IPS-20b (cell line): ENCODE data around the gene CUZD1.

Experiments used
- H3K27ac ChIP-seq: one replicate; pipeline ENCODE4 v1.5.1; 2013; ENCODE audit warnings: low read length
- H3K27me3 ChIP-seq: 2 replicates; pipeline ENCODE4 v1.6.1; 2013; ENCODE audit warnings: mild to moderate bottlenecking, low read length, inconsistent platforms; ENCODE audit not compliant: insufficient read depth
- H3K36me3 ChIP-seq: 2 replicates; pipeline ENCODE4 v1.6.1; 2013; ENCODE audit warnings: low read depth, mild to moderate bottlenecking, inconsistent platforms, low read length, moderate library complexity; ENCODE audit not compliant: insufficient read depth
- H3K4me1 ChIP-seq: 2 replicates; pipeline ENCODE4 v1.6.1; 2013; ENCODE audit warnings: mild to moderate bottlenecking, control low read depth, inconsistent platforms, low read length, moderate library complexity; ENCODE audit not compliant: insufficient read depth
- H3K4me3 ChIP-seq: 2 replicates; pipeline ENCODE4 v1.5.1; 2013; ENCODE audit warnings: mild to moderate bottlenecking, low read length, inconsistent platforms
- H3K9ac ChIP-seq: 2 replicates; pipeline ENCODE4 v1.6.1; 2013; ENCODE audit warnings: low read depth, mild to moderate bottlenecking, inconsistent platforms, low read length, moderate library complexity
- H3K9me3 ChIP-seq: 2 replicates; pipeline ENCODE4 v1.6.1; 2013; ENCODE audit warnings: mild to moderate bottlenecking, low read depth, low read length, inconsistent platforms; ENCODE audit not compliant: insufficient read depth

Gene CUZD1

GRCh38 chr10:122835908-122836307 lies 9.7 kb downstream of the CUZD1 start:
- Histone ChIP-seq H3K4me3 (no peak overlapping the region), H3K36me3 (peaks cover 51% of the 10 kb centered on the region; the same call in 1 of the 2 replicates), H3K9ac (no peak overlapping the region), H3K27ac (no peak overlapping the region), H3K4me1 (no peaks in the 10 kb centered on the region), H3K9me3 (no peaks in the 10 kb centered on the region), H3K27me3 (no peaks in the 10 kb centered on the region)

GRCh38 chr10:122830965-122831353 lies 14.7 kb downstream of the CUZD1 start:
- Histone ChIP-seq H3K9me3 (no peaks in the 10 kb centered on the region), H3K9ac (no peak overlapping the region), H3K36me3 (peaks cover 24% of the 10 kb centered on the region; the same call in 1 of the 2 replicates), H3K27ac (no peak overlapping the region), H3K4me1 (no peaks in the 10 kb centered on the region), H3K27me3 (no peaks in the 10 kb centered on the region), H3K4me3 (no peak overlapping the region)

GRCh38 chr10:122830273-122830964 lies 15.2 kb downstream of the CUZD1 start:
- Histone ChIP-seq H3K9ac (no peak overlapping the region), H3K4me1 (no peaks in the 10 kb centered on the region), H3K4me3 (no peak overlapping the region), H3K27ac (no peak overlapping the region), H3K27me3 (no peaks in the 10 kb centered on the region), H3K36me3 (peaks cover 24% of the 10 kb centered on the region; the same call in 1 of the 2 replicates), H3K9me3 (no peaks in the 10 kb centered on the region)

GRCh38 chr10:122829454-122829853 lies 16.2 kb downstream of the CUZD1 start:
- Histone ChIP-seq H3K27me3 (no peaks in the 10 kb centered on the region), H3K27ac (no peak overlapping the region), H3K9me3 (no peaks in the 10 kb centered on the region)

GRCh38 chr10:122828716-122829255 lies 16.9 kb downstream of the CUZD1 start:
- H3K27ac ChIP-seq = no peak overlapping the region
- no peak overlapping the region for H3K9ac ChIP-seq
- H3K27me3 ChIP-seq = no peaks in the 10 kb centered on the region
- H3K4me1 ChIP-seq = no peaks in the 10 kb centered on the region
- H3K9me3 ChIP-seq = no peaks in the 10 kb centered on the region
- H3K4me3 ChIP-seq = no peak overlapping the region
- H3K36me3 ChIP-seq = peaks cover 15% of the 10 kb centered on the region; the same call in 1 of the 2 replicates

More at GRCh38 chr10:122829454-122829853, 16.2 kb downstream of the CUZD1 start:
- H3K9ac ChIP-seq = no peak overlapping the region
- peaks cover 20% of the 10 kb centered on the region; the same call in 1 of the 2 replicates for H3K36me3 ChIP-seq
- H3K4me3 ChIP-seq = no peak overlapping the region
- H3K4me1 ChIP-seq = no peaks in the 10 kb centered on the region

GRCh38 chr10:122827302-122827701 lies 18.4 kb downstream of the CUZD1 start:
- Histone ChIP-seq H3K27ac (no peak overlapping the region), H3K4me1 (no peaks in the 10 kb centered on the region), H3K9ac (no peak overlapping the region), H3K4me3 (no peak overlapping the region), H3K36me3 (peaks cover 5% of the 10 kb centered on the region; the same call in 1 of the 2 replicates), H3K9me3 (no peaks in the 10 kb centered on the region), H3K27me3 (no peaks in the 10 kb centered on the region)

GRCh38 chr10:122822973-122823690 lies 22.5 kb downstream of the CUZD1 start:
- no peak overlapping the region for H3K27ac ChIP-seq
- H3K9me3 ChIP-seq = no peaks in the 10 kb centered on the region
- H3K4me3 ChIP-seq = no peak overlapping the region
- no peaks in the 10 kb centered on the region for H3K36me3 ChIP-seq
- no peak overlapping the region for H3K9ac ChIP-seq
- no peaks in the 10 kb centered on the region for H3K4me1 ChIP-seq
- no peaks in the 10 kb centered on the region for H3K27me3 ChIP-seq

GRCh38 chr10:122821808-122822207 lies 23.8 kb downstream of the CUZD1 start:
- Histone ChIP-seq H3K4me3 (no peak overlapping the region), H3K27ac (no peak overlapping the region), H3K9ac (no peak overlapping the region), H3K36me3 (no peaks in the 10 kb centered on the region), H3K27me3 (no peaks in the 10 kb centered on the region), H3K4me1 (no peaks in the 10 kb centered on the region), H3K9me3 (no peaks in the 10 kb centered on the region)

GRCh38 chr10:122815458-122815857 lies 30.2 kb downstream of the CUZD1 start:
- Histone ChIP-seq H3K4me3 (no peak overlapping the region), H3K9ac (no peak overlapping the region), H3K36me3 (no peaks in the 10 kb centered on the region), H3K4me1 (no peaks in the 10 kb centered on the region), H3K9me3 (no peaks in the 10 kb centered on the region), H3K27ac (no peak overlapping the region), H3K27me3 (no peaks in the 10 kb centered on the region)

- H3K9ac ChIP-seq = no peak overlapping the region
These were observed 31.2 kb downstream of the CUZD1 start for GRCh38 chr10:122814493-122814892.

GRCh38 chr10:122812751-122813150 lies 32.9 kb downstream of the CUZD1 start:
- Histone ChIP-seq H3K27ac (no peak overlapping the region), H3K4me1 (no peaks in the 10 kb centered on the region), H3K27me3 (no peaks in the 10 kb centered on the region), H3K4me3 (no peak overlapping the region), H3K36me3 (no peaks in the 10 kb centered on the region), H3K9me3 (no peaks in the 10 kb centered on the region), H3K9ac (no peak overlapping the region)

More at GRCh38 chr10:122814493-122814892, 31.2 kb downstream of the CUZD1 start:
- Histone ChIP-seq H3K27ac (no peak overlapping the region), H3K9me3 (no peaks in the 10 kb centered on the region), H3K4me1 (no peaks in the 10 kb centered on the region), H3K4me3 (no peak overlapping the region), H3K36me3 (no peaks in the 10 kb centered on the region), H3K27me3 (no peaks in the 10 kb centered on the region)

GRCh38 chr10:122802282-122802681 lies 43.4 kb downstream of the CUZD1 start:
- no peak overlapping the region for H3K4me3 ChIP-seq
- no peaks in the 10 kb centered on the region for H3K27me3 ChIP-seq
- no peaks in the 10 kb centered on the region for H3K9me3 ChIP-seq
- H3K27ac ChIP-seq = no peak overlapping the region
- no peak overlapping the region for H3K9ac ChIP-seq
- H3K36me3 ChIP-seq = no peaks in the 10 kb centered on the region
- no peaks in the 10 kb centered on the region; the same call in 1 of the 2 replicates for H3K4me1 ChIP-seq
